Activated CD4-positive, alpha-beta T cell treated with anti-CD3 and anti-CD28 coated beads, Interleukin-2, amount 10 ng/mL, durations not matched to agents 24 days and 14 days (primary cell): ENCODE measurements around the gene CDC16. TPM values are rescaled to one million over a fixed set of nuclear protein-coding genes. Genes with fewer than 3 reads are reported as not detected.
"Not testable (repeated sequence)": the region's sequence is repeated elsewhere in the genome, so short reads cannot be mapped to it uniquely, and the experiment has no call there.

Source experiments
- DNase-seq: peaks from one replicate; pipeline ENCODE4 v3.0.0; 2022
- H3K27ac Mint-ChIP-seq: one replicate; pipeline ENCODE4 v1.8.0; 2022; ENCODE audit warnings: mild to moderate bottlenecking, mixed read lengths
- H3K27me3 Mint-ChIP-seq: one replicate; pipeline ENCODE4 v1.8.0; 2022; ENCODE audit warnings: mixed read lengths
- H3K36me3 Mint-ChIP-seq: one replicate; pipeline ENCODE4 v1.8.0; 2022; ENCODE audit warnings: low read depth, mild to moderate bottlenecking, mixed read lengths
- H3K4me1 Mint-ChIP-seq: one replicate; pipeline ENCODE4 v1.8.0; 2021; ENCODE audit warnings: mixed read lengths
- H3K4me3 Mint-ChIP-seq: one replicate; pipeline ENCODE4 v1.8.0; 2022; ENCODE audit warnings: mild to moderate bottlenecking, moderate library complexity, mixed read lengths
- H3K9me3 Mint-ChIP-seq: one replicate; pipeline ENCODE4 v1.8.0; 2021; ENCODE audit warnings: mixed read lengths
- intact Hi-C: fragments of 100-400 bp; cut with micrococcal nuclease; formaldehyde crosslinking; loops from one replicate; pipeline ENCODE4 v1.15.1; 2023
- total RNA-seq: library from RNA; stranded (reverse); gene quantifications from 2 replicates; pipeline ENCODE4 v1.2.3, GENCODE V29; 2022

CDC16 gene
- 84.5 and 85.4 TPM in 2 replicates for total RNA-seq

- peak; percentile 95 for DNase-seq
- Mint-ChIP-seq H3K4me3 (peak within 1 kb of the TSS; percentile 92), H3K27me3 (peaks cover 4% of the 10 kb centered on the region), H3K4me1 (peaks cover 17% of the 10 kb centered on the region), H3K27ac (peak within 1 kb of the TSS; percentile 92), H3K9me3 (no peaks in the 10 kb centered on the region), H3K36me3 (peaks cover 34% of the 10 kb centered on the region)
- intact Hi-C loops, result loop anchor here (1.0 to 2.0 kb wide), 6 partner anchors 46 to 744 kb away; partner anchors contain the start of genes DCUN1D2 and UPF3A
Observed at GRCh38 chr13:114234645-114235421, at the start of gene CDC16. CDC16 (plus strand) TSS chr13:114234897; CDS start chr13:114235085, 188 bp downstream.

GRCh38 chr13:114185182-114185971, 49.3 kb upstream of the CDC16 start:
- no peak for DNase-seq
- no peak overlapping the region for H3K4me3 Mint-ChIP-seq
- peaks cover 2% of the 10 kb centered on the region for H3K4me1 Mint-ChIP-seq
- intact Hi-C loops, result no loop called here
- peaks cover 21% of the 10 kb centered on the region for H3K27me3 Mint-ChIP-seq
- peaks cover 29% of the 10 kb centered on the region for H3K9me3 Mint-ChIP-seq
- H3K36me3 Mint-ChIP-seq, result peaks cover 3% of the 10 kb centered on the region
- H3K27ac Mint-ChIP-seq, result no peak overlapping the region

GRCh38 chr13:114194853-114195252, 39.8 kb upstream of the CDC16 start:
- Mint-ChIP-seq H3K27ac (peak overlapping the region; percentile 63), H3K36me3 (peaks cover 2% of the 10 kb centered on the region), H3K9me3 (peaks cover 16% of the 10 kb centered on the region), H3K27me3 (peaks cover 22% of the 10 kb centered on the region), H3K4me1 (peaks cover 7% of the 10 kb centered on the region), H3K4me3 (no peak overlapping the region)
- intact Hi-C loops, result no loop called here
- peak; percentile 59 for DNase-seq

- DNase-seq, result no peak
- intact Hi-C loops, result no loop called here
- peaks cover 5% of the 10 kb centered on the region for H3K9me3 Mint-ChIP-seq
- no peak overlapping the region for H3K4me3 Mint-ChIP-seq
- H3K27me3 Mint-ChIP-seq, result peaks cover 10% of the 10 kb centered on the region
- peak overlapping the region; percentile 34 for H3K27ac Mint-ChIP-seq
- no peaks in the 10 kb centered on the region for H3K36me3 Mint-ChIP-seq
- H3K4me1 Mint-ChIP-seq, result peaks cover 7% of the 10 kb centered on the region
Observed at GRCh38 chr13:114196629-114197028, 38.1 kb upstream of the CDC16 start.

GRCh38 chr13:114198556-114198955, 36.1 kb upstream of the CDC16 start:
- Mint-ChIP-seq H3K9me3 (peaks cover 5% of the 10 kb centered on the region), H3K4me1 (peaks cover 13% of the 10 kb centered on the region), H3K4me3 (no peak overlapping the region), H3K27me3 (peaks cover 5% of the 10 kb centered on the region), H3K27ac (no peak overlapping the region), H3K36me3 (no peaks in the 10 kb centered on the region)
- intact Hi-C loops, result no loop called here
- DNase-seq, result no peak

- intact Hi-C loops, H3K36me3 Mint-ChIP-seq, DNase-seq, H3K4me3 Mint-ChIP-seq, H3K27me3 Mint-ChIP-seq, H3K9me3 Mint-ChIP-seq, H3K27ac Mint-ChIP-seq: not testable (repeated sequence)
- H3K4me1 Mint-ChIP-seq, result peaks cover 11% of the 10 kb centered on the region
Observed at GRCh38 chr13:114199526-114199925, 35.2 kb upstream of the CDC16 start.

GRCh38 chr13:114199954-114200353, 34.7 kb upstream of the CDC16 start:
- no peak overlapping the region for H3K27ac Mint-ChIP-seq
- no peak overlapping the region for H3K4me3 Mint-ChIP-seq
- no peaks in the 10 kb centered on the region for H3K36me3 Mint-ChIP-seq
- no peak for DNase-seq
- H3K27me3 Mint-ChIP-seq, result peaks cover 9% of the 10 kb centered on the region
- peaks cover 5% of the 10 kb centered on the region for H3K9me3 Mint-ChIP-seq
- peaks cover 12% of the 10 kb centered on the region for H3K4me1 Mint-ChIP-seq
- intact Hi-C loops, result no loop called here

GRCh38 chr13:114200399-114200911, 34.2 kb upstream of the CDC16 start:
- peak; percentile 45 for DNase-seq
- H3K27me3 Mint-ChIP-seq, result peaks cover 9% of the 10 kb centered on the region
- no peaks in the 10 kb centered on the region for H3K36me3 Mint-ChIP-seq
- peaks cover 5% of the 10 kb centered on the region for H3K9me3 Mint-ChIP-seq
- H3K27ac Mint-ChIP-seq, result no peak overlapping the region
- intact Hi-C loops, result no loop called here
- H3K4me3 Mint-ChIP-seq, result no peak overlapping the region
- H3K4me1 Mint-ChIP-seq, result peaks cover 9% of the 10 kb centered on the region

- Mint-ChIP-seq H3K4me3 (no peak overlapping the region), H3K27me3 (peaks cover 7% of the 10 kb centered on the region), H3K36me3 (no peaks in the 10 kb centered on the region), H3K27ac (no peak overlapping the region), H3K4me1 (peaks cover 9% of the 10 kb centered on the region), H3K9me3 (peaks cover 4% of the 10 kb centered on the region)
- DNase-seq, result peak; percentile 53
- intact Hi-C loops, result no loop called here
Observed at GRCh38 chr13:114202581-114202980, 32.1 kb upstream of the CDC16 start.

GRCh38 chr13:114203536-114203935, 31.2 kb upstream of the CDC16 start:
- DNase-seq, result peak; percentile 66
- intact Hi-C loops, result no loop called here
- H3K36me3 Mint-ChIP-seq, result no peaks in the 10 kb centered on the region
- H3K27ac Mint-ChIP-seq, result no peak overlapping the region
- peaks cover 4% of the 10 kb centered on the region for H3K9me3 Mint-ChIP-seq
- peaks cover 9% of the 10 kb centered on the region for H3K4me1 Mint-ChIP-seq
- peaks cover 7% of the 10 kb centered on the region for H3K27me3 Mint-ChIP-seq
- no peak overlapping the region for H3K4me3 Mint-ChIP-seq

- no peak for DNase-seq
- Mint-ChIP-seq H3K4me1 (peaks cover 9% of the 10 kb centered on the region), H3K27me3 (peaks cover 11% of the 10 kb centered on the region), H3K4me3 (no peak overlapping the region), H3K36me3 (no peaks in the 10 kb centered on the region), H3K9me3 (peaks cover 4% of the 10 kb centered on the region), H3K27ac (no peak overlapping the region)
- intact Hi-C loops, result no loop called here
Observed at GRCh38 chr13:114204894-114205293, 29.8 kb upstream of the CDC16 start.

GRCh38 chr13:114208134-114208533, 26.6 kb upstream of the CDC16 start:
- peaks cover 6% of the 10 kb centered on the region for H3K4me1 Mint-ChIP-seq
- no peak overlapping the region for H3K4me3 Mint-ChIP-seq
- no peak overlapping the region for H3K27ac Mint-ChIP-seq
- intact Hi-C loops, result no loop called here
- no peak for DNase-seq
- H3K27me3 Mint-ChIP-seq, result peaks cover 28% of the 10 kb centered on the region
- no peaks in the 10 kb centered on the region for H3K36me3 Mint-ChIP-seq
- H3K9me3 Mint-ChIP-seq, result peaks cover 4% of the 10 kb centered on the region

- no peaks in the 10 kb centered on the region for H3K36me3 Mint-ChIP-seq
- no peak overlapping the region for H3K4me3 Mint-ChIP-seq
- no peak for DNase-seq
- no peak overlapping the region for H3K27ac Mint-ChIP-seq
- H3K27me3 Mint-ChIP-seq, result peaks cover 42% of the 10 kb centered on the region
- intact Hi-C loops, result no loop called here
- peaks cover 3% of the 10 kb centered on the region for H3K9me3 Mint-ChIP-seq
- H3K4me1 Mint-ChIP-seq, result peaks cover 2% of the 10 kb centered on the region
Observed at GRCh38 chr13:114211446-114212157, 23.1 kb upstream of the CDC16 start.
